ENCODE results near the gene WDFY4. TPM values are rescaled to one million over a fixed set of nuclear protein-coding genes. Genes with fewer than 3 reads are reported as not detected.

Gene WDFY4
- total RNA-seq, 1 experiment from 2014 or later: 0.22 TPM

GRCh38 chr10:48711830-48712229, 27.2 kb downstream of the WDFY4 start:
- TF ChIP-seq ATF3 (IDR thresholded peaks at IDR 0.05): no peak
- TF ChIP-seq POLR2AphosphoS5 (IDR thresholded peaks at IDR 0.05; ENCODE audit: low read depth, low read length): no peak
- TF ChIP-seq YY1 (IDR thresholded peaks at IDR 0.05; ENCODE audit: extremely low read depth, insufficient replicate concordance, low read depth, low read length): no peak
- TF ChIP-seq, protein P1, sequence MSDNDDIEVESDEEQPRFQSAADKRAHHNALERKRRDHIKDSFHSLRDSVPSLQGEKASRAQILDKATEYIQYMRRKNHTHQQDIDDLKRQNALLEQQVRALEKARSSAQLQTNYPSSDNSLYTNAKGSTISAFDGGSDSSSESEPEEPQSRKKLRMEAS (IDR thresholded peaks at IDR 0.05): no peak
- no peak for TF ChIP-seq EZH2phosphoT487 (IDR thresholded peaks at IDR 0.05; ENCODE audit: borderline replicate concordance)
- no peak for TF ChIP-seq REST (IDR thresholded peaks at IDR 0.05; ENCODE audit: low read depth)
- no peak for TF ChIP-seq RAD21 (IDR thresholded peaks at IDR 0.05; ENCODE audit: low read depth)
- TF ChIP-seq FOSL1 (IDR thresholded peaks at IDR 0.05; ENCODE audit: low read depth): no peak
- TF ChIP-seq TCF7L2 (IDR thresholded peaks at IDR 0.05; ENCODE audit: borderline replicate concordance, extremely low read depth, insufficient read depth, insufficient read length): no peak
- TF ChIP-seq JUND (IDR thresholded peaks at IDR 0.05): no peak
- H3K9me2 ChIP-seq (ENCODE audit: insufficient read depth): no peaks in the 10 kb centered on the region
- H3K27me3 ChIP-seq (ENCODE audit: insufficient read depth, low read length): peaks cover 39% of the 10 kb centered on the region
- ATAC-seq (no peak), DNase-seq (ENCODE audit: low read depth, low spot score) (no peak)
- H3K79me2 ChIP-seq (ENCODE audit: insufficient read depth, low read length): no peaks in the 10 kb centered on the region
- no peak overlapping the region for H2AFZ ChIP-seq (ENCODE audit: low read depth, low read length, poor library complexity, severe bottlenecking)
- no peaks in the 10 kb centered on the region for H3K36me3 ChIP-seq (ENCODE audit: control insufficient read depth in 1 of 2, insufficient read depth in 2 of 2, low read length in 2 of 2)
- no peaks in the 10 kb centered on the region for H3K4me1 ChIP-seq (ENCODE audit: control insufficient read depth in 1 of 2, insufficient read depth in 2 of 2, low read length in 2 of 2)
- CTCF ChIA-PET: no interaction called here
- no peak overlapping the region for H3K4me2 ChIP-seq (ENCODE audit: low read length)
- BruUV-seq (replicated peaks): no TSS peak
- POLR2A ChIA-PET: no interaction called here
- H3K9me3 ChIP-seq (ENCODE audit: control insufficient read depth in 1 of 2, insufficient read depth in 1 of 2, low read depth in 1 of 2, low read length in 2 of 2): no peaks in the 10 kb centered on the region
- no peaks in the 10 kb centered on the region for H4K20me1 ChIP-seq (ENCODE audit: insufficient read depth)
- intact Hi-C loops (cut with micrococcal nuclease): no loop called here
- RAD21 ChIA-PET (ENCODE audit: low non-redundant PET in 1 of 2, low total read pairs in 2 of 2, uncharacterized antibody in 2 of 2, unreplicated experiment in 2 of 2): no interaction called here
- H3K9ac ChIP-seq (ENCODE audit: low read length): no peak overlapping the region
- no peak overlapping the region for H3K4me3 ChIP-seq (replicated peaks in 1 of 2; ENCODE audit: low read depth in 1 of 2, low read length in 2 of 2)
- H3K27ac ChIP-seq (ENCODE audit: low read depth, low read length): no peak overlapping the region
